LHCN-M2 (cell line): Measurements from ENCODE around the gene TNS3. TPM values are rescaled to one million over a fixed set of nuclear protein-coding genes. Genes with fewer than 3 reads are reported as not detected.

ENCODE experiments used
- DNase-seq: peaks from one replicate; pipeline ENCODE4 v3.0.0-alpha.2; 2012; ENCODE audit warnings: low read depth
- total RNA-seq: library from RNA; depleted of rRNA; stranded (reverse); fragments of >200 nt; gene quantifications from 2 replicates; pipeline ENCODE4 v1.2.3, GENCODE V29; 2014

The TNS3 gene
- total RNA-seq, 1 experiment from 2014 or later = 556 TPM

GRCh38 chr7:47525066-47525623 lies 56.8 kb downstream of the TNS3 start:
- no peak for DNase-seq

- DNase-seq = no peak
Measured at GRCh38 chr7:47523401-47523800, 58.5 kb downstream of the TNS3 start.

GRCh38 chr7:47521816-47522561 lies 59.9 kb downstream of the TNS3 start:
- no peak for DNase-seq

DNA sequence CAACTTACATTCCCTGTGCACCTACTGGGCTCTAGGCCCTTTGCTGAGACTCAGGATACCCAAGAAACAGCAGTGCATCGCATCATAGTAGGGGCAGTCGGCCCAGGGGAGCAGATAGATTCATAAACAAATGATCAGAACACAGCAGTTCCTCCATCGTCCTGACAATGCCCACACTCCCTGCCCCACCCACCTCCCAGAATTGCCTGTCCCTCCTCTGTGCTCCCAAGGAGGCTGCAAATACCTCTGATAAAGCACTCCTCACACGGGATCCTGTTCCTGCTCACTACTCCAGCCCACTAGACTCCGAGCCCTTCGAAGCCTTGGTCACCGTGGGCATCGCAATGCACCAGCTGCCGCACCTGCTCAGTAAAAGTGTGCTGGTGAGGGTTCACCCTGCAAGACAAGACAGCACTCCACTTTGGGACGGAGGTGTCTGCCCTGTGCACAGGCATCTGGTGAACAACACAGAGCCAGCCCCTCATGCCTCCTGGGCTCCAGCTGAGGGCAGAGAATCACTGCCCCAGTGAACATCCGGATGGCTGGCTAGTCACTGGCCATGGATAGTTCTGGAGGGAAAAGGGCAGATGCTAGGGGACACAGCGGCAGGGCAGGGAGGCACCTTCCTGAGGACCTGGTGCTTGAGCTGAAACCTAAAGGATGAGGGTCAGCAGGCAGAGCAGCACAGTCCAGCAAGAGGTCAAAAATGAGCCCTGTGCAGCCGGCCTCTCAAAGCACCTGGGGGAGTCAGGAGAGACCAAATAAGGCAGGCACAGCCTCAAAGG lies 60.7 kb downstream of the TNS3 start:
- no peak for DNase-seq

GRCh38 chr7:47520406-47520805 lies 61.5 kb downstream of the TNS3 start:
- DNase-seq = peak; percentile 76

DNA sequence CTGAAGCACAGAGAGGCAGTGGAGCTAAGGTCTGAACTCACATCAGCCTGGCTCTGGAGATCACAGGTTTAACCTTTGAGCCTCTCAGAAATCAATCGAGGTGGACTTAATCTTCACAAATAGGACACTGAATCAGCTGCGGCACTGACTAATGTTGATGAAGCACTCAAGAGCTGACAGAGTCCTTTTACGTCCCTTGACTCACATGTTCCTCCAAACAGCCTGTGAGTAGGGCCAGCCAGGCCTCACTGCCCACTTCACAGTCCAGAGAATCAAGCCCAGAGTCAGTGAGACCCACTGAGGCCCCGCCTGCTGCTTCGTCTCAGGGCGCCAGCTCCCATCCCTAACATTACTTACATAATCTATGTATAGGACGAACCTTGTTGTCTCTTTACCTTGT lies 63.1 kb downstream of the TNS3 start:
- DNase-seq = peak; percentile 81

GRCh38 chr7:47517821-47518480 lies 64.0 kb downstream of the TNS3 start:
- DNase-seq = no peak

- DNase-seq = no peak
Measured at GRCh38 chr7:47516985-47517600, 64.8 kb downstream of the TNS3 start.

DNA sequence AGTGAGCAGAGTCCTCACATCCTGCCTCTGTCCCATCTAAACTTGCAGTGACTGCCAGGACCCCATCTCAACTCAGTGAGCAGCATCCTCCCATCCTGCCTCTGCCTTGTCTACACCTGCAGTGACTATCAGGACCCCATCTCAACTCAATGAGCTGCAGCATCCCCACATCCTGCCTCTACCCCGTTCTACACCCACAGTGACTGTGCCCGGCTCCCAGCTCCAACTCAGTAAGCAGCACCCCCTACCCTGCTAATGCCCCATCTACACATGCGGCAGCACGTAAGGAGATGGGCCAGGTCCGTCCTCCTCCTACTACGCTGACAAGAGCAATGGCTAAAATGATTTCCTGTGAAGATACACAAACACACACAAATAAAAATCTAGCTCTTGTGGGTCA lies 65.5 kb downstream of the TNS3 start:
- no peak for DNase-seq

DNA sequence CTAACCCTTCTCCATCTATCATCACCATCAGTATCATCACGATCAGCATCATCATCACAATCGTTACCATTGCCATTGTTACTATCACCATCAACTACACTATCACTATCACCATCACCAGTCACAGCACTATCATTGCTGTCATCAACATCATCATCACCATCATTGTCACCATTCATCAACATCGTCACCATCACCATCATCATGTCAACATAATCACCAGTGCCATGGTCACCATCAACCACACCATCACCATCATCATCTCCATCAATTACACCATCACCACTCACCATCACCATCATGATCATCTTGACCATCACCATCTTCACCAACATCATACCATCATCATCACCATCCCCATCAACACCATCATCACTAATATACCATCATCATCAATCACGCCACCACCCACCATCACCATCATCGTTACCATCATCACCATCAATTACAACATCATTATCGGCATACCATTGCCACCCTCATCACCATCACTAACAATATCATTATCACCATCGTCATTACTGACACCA lies 66.5 kb downstream of the TNS3 start:
- DNase-seq = no peak

DNA sequence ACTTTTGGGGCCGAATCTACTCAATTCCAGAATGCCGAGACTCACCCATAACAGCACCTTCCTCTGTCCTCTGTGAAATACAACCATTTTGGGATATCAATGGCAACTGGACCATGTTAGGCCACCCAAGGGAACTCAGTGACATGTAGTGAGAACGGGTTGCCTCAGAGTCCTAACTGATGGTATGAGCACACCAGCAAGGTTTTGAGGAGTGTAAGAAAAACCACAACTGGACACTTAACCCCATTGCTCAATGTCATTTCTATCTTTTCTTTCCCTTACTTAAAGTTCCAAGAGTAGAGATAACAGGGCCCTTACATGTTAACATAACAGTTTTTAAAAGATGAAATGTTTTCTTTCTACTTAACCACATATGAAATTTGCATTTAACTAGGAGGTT lies 67.1 kb downstream of the TNS3 start:
- peak; percentile 40 for DNase-seq

GRCh38 chr7:47514367-47514766 lies 67.5 kb downstream of the TNS3 start:
- no peak for DNase-seq

- peak; percentile 74 for DNase-seq
Measured at GRCh38 chr7:47513741-47514241, 68.1 kb downstream of the TNS3 start.

DNA sequence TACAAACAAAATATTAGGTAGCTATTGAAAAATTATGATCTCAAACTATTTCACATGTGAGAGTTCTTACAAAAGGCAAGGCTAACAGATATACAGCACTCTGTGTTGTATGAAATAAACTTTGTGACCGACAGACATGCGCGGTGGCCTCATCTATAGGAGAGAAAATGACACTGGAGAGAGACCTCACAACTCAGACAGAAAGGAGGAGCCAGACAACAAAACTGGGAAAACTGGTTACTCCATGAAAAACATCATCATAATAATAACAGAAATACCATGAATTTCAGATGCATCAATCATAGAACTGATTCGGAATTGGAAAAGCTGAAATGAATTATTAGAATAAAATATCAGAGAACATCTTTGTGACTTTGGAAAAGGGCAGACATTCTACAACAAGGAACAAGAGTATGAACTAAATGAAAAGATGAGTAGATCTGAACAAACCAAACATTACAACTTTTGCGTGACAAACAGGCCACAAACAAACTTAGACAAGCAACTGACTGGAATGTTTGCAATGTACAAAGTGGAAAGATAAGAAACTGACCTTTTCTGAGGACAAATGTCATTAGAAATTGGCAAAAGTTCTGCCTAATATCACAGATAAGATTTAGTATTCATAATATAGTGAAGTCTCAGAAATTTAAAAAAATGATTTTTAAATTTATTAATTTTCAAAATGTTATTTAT lies 69.3 kb downstream of the TNS3 start:
- no peak for DNase-seq

- no peak for DNase-seq
Measured at GRCh38 chr7:47511699-47512370, 70.1 kb downstream of the TNS3 start.

- DNase-seq = no peak
Measured at GRCh38 chr7:47510786-47511185, 71.1 kb downstream of the TNS3 start.

- DNase-seq = no peak
Measured at GRCh38 chr7:47510192-47510591, 71.7 kb downstream of the TNS3 start.

- no peak for DNase-seq
Measured at GRCh38 chr7:47509571-47509970, 72.3 kb downstream of the TNS3 start.

GRCh38 chr7:47508389-47509380 lies 73.2 kb downstream of the TNS3 start:
- no peak for DNase-seq
